Pancreas (tissue), 10 donors: ENCODE data around the gene VPS25. TPM values are rescaled to one million over a fixed set of nuclear protein-coding genes. Genes with fewer than 3 reads are reported as not detected.
A peak's percentile ranks its signal among the peaks of the same experiment; 100 is the strongest.

Experiments
- ATAC-seq, 4 donors: fragments of 200-7000 bp; cut with Tn5 transposase; one replicate each; pipeline versions ENCODE4 v1.8.0 to v1.9.1; 2020; ENCODE audit warnings: mild to moderate bottlenecking in 4 of 4, moderate library complexity in 4 of 4
- DNase-seq, 6 donors: peaks; one replicate each; pipeline ENCODE4 v3.0.0-alpha.2; 2020
- FAIRE-seq: peaks from 2 replicates; lab custom pipeline; 2012; peaks lifted over from hg19 to GRCh38; lab: Jason Lieb, UNC
- H3K27ac ChIP-seq, 4 donors: fragments of 200-600 bp; sonication (generic); 1 replicate in 3 of 4; 2 replicates in 1 of 4; pipeline versions ENCODE4 v1.5.0 to v1.8.0; 2020
- H3K27me3 ChIP-seq, 4 donors: fragments of 200-600 bp; one replicate each; pipeline ENCODE4 v1.8.0; 2021
- H3K36me3 ChIP-seq, 3 donors: fragments of 200-600 bp; sonication (generic) in 1 of 3; one replicate each; pipeline versions ENCODE4 v1.5.0 to v1.8.0; 2020 to 2021
- H3K4me1 ChIP-seq, 3 donors: fragments of 200-600 bp; one replicate each; pipeline ENCODE4 v1.8.0; 2021
- H3K4me3 ChIP-seq, 4 donors: fragments of 200-600 bp; sonication (generic) in 2 of 4; one replicate each; pipeline versions ENCODE4 v1.5.0 to v1.8.0; 2020 to 2021
- H3K9me3 ChIP-seq, 4 donors: fragments of 200-600 bp; one replicate each; pipeline ENCODE4 v1.8.0; 2021
- CTCF ChIP-seq, 4 donors: fragments of 200-600 bp; sonication (generic) in 3 of 4; IDR thresholded peaks; one replicate each; pipeline versions ENCODE4 v1.5.0 to v1.8.0; 2021; ENCODE audit warnings: antibody characterized with exemption in 4 of 4
- WGBS, 2 donors: extraction: QIAGEN DNeasy Blood & Tissue Kit; methylation state at CpG; one replicate each; pipeline ENCODE4 v1.1.7; 2013; 5-methylcytosine and 5-hydroxymethylcytosine counted together
- intact Hi-C, 3 donors: fragments of 100-400 bp; cut with DNase I; formaldehyde crosslinking; loops; one replicate each; pipeline versions ENCODE4 v1.11.1 to v1.14.2; 2022
- polyA plus RNA-seq, 2 donors: library from polyadenylated mRNA; stranded (reverse); fragments of 200-250 nt; gene quantifications; one replicate each; pipeline ENCODE4 v1.2.3, GENCODE V29; 2013
- total RNA-seq, 6 donors: library from RNA; stranded (reverse); fragmentation: NEBNext Ultra II Directional in 4 of 6; extraction: Animal tissue kit (Norgen Biotek cat#: 25700) in 4 of 6; gene quantifications; one replicate each; pipeline versions ENCODE4 v1.2.1 to v1.2.4, GENCODE V29; 2021 to 2023
- donor health status: healthy with polysubstance abuse.
- donor health status: DM: no; HTN: no; CAD: no; lungs with moderate emphysema.
- donor health status: DM: no; HTN: no; CAD: no.
- donor health status: control.
- donor health status: control.
- donor health status: Bipolar disorder and iron deficiency.
- donor health status: DM: yes; HTN: yes; CAD: no.
- donor health status: DM: no; HTN: no; CAD: no.
- donor health status: DM: no; HTN: no; CAD: no.
- donor health status: DM: yes; HTN: yes; CAD: no.

The VPS25 gene
- total and polyA plus RNA-seq, 8 donors, result 18.1 to 46.9 (median 26.0) TPM

DNA sequence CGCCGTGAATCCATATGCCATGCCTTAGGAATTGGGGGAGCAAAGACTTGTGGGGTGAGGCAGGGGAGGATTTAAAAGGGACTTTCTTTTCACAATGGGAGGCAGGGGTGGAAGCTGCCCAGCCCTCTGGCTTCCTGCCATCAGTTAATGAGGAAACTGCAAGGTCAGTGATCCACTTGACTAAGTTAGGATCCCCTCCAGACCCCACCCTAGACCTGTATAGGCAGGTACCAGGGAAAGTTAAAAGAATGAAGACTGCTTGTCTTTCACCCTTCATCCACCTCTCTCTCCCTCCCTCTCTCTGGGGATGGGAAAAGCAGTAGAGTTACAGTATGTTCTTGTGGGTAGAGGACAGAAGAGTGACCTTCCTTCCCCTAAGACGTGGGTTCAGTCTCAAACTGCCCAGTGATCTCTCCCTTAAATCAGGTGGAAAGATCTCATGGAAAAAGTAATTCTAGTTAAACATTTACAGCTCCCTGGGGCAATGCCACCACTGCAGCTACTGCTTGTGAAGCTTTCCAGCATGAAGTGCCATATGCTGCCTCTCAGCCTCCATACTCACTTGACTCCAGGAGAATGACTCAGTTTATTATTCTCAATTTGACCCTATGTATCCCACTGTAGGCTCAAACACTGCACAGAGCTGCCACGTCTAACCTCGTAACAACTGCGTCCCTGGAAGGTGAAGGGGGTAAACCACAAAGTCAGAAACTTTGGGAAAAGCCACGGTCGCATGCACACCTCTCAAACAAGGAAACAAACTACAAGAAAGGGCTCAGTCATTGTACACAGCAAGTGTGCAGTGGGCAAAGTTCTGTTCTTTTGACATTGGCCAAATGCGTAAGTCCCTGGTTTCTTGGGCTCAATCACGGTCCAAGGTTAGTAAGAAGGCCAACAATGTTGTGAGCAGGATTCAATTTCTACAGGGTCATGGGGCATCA is 24.1 kb downstream of the VPS25 start:
- Histone ChIP-seq H3K27ac (peak overlapping the region; percentile 64 to 94 (median 86)), H3K27me3 (no peaks in the 10 kb centered on the region), H3K4me1 (peaks cover 12 to 20% (median 15%) of the 10 kb centered on the region in 3 donors), H3K9me3 (no peaks in the 10 kb centered on the region), H3K4me3 (peak overlapping the region; percentile 52 to 87 (median 74)), H3K36me3 (no peaks in the 10 kb centered on the region)
- WGBS, 2 donors, result 27 to 28% methylated on average over 10 of the region's 10 CpGs
- FAIRE-seq (no peak), DNase-seq (peak in 4 of 6 donors; percentile 62 to 67 (median 63)), ATAC-seq (peak; percentile 78 to 85 (median 80))
- intact Hi-C loops, result no loop called here
- TF ChIP-seq CTCF (IDR thresholded peaks at IDR 0.05), result no peak

DNA sequence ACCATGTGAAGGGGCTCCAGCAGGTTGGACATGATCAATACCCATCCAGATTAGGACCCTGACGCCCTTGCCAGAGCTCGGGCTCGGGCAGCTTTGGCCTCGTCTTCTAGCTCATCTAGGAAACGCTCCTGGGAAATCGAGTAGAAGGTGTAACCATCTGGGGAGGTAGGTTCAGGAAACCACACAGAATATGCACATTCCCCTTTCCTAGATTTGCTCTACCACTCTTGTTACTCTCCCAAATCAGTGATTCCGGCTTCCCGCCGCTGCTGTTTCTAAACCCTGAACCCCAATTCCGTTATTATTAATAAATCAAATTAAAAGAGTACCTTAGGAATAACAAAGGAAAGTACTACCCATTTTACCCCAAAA is 24.7 kb downstream of the VPS25 start:
- ATAC-seq (peak; percentile 16 to 21 (median 17)), DNase-seq (no peak), FAIRE-seq (no peak)
- H3K9me3 ChIP-seq, result no peaks in the 10 kb centered on the region
- no peaks in the 10 kb centered on the region for H3K27me3 ChIP-seq
- peak overlapping the region; percentile 52 to 87 (median 74) for H3K4me3 ChIP-seq
- H3K36me3 ChIP-seq, result no peaks in the 10 kb centered on the region
- H3K27ac ChIP-seq, result peak overlapping the region; percentile 64 to 94 (median 86)
- WGBS, 2 donors, result 1 to 4% methylated on average over 10 of the region's 10 CpGs
- intact Hi-C loops, result no loop called here
- peaks cover 12 to 21% (median 20%) of the 10 kb centered on the region in 3 donors for H3K4me1 ChIP-seq
- no peak for TF ChIP-seq CTCF (IDR thresholded peaks at IDR 0.05)

GRCh38 chr17:42798383-42799380 is 25.4 kb downstream of the VPS25 start, which contains the start of the genes CNTD1 and COA3:
TSS of gene CNTD1 (plus strand) at chr17:42798861. CDS start at chr17:42799068, 207 bp downstream.
TSS of gene COA3 (minus strand) at chr17:42798704. CDS start at chr17:42798681, 23 bp downstream.
- Histone ChIP-seq H3K4me1 (peaks cover 18 to 25% (median 24%) of the 10 kb centered on the region in 3 donors), H3K27ac (peak within 1 kb of the TSS; percentile 64 to 94 (median 86)), H3K27me3 (no peaks in the 10 kb centered on the region), H3K36me3 (no peaks in the 10 kb centered on the region), H3K4me3 (peak within 1 kb of the TSS; percentile 52 to 87 (median 74)), H3K9me3 (no peaks in the 10 kb centered on the region)
- TF ChIP-seq CTCF (IDR thresholded peaks at IDR 0.05), result no peak
- ATAC-seq (peak; percentile 84 to 95 (median 92)), FAIRE-seq (no peak), DNase-seq (peak; percentile 85 to 95 (median 90))
- WGBS, 2 donors, result 23 to 24% methylated on average over 66 of the region's 66 CpGs
- intact Hi-C loops, result no loop called here

- Histone ChIP-seq H3K36me3 (no peaks in the 10 kb centered on the region), H3K27me3 (no peaks in the 10 kb centered on the region), H3K9me3 (no peaks in the 10 kb centered on the region), H3K4me3 (no peak overlapping the region), H3K27ac (peak overlapping the region; percentile 70 to 92 (median 85)), H3K4me1 (peaks cover 23 to 32% (median 32%) of the 10 kb centered on the region in 3 donors)
- DNase-seq (no peak), FAIRE-seq (no peak), ATAC-seq (no peak)
- TF ChIP-seq CTCF (IDR thresholded peaks at IDR 0.05), result no peak
- WGBS, 2 donors, result 55 to 64% methylated on average over 2 of the region's 2 CpGs
- intact Hi-C loops, result no loop called here
Observed at GRCh38 chr17:42803074-42803883, 30.0 kb downstream of the VPS25 start.
